C4-2B (cell line): ENCODE data around the gene PARP11.

Source experiments
- CTCF ChIP-seq: fragments of 450-650 bp; conservative IDR thresholded peaks from 2 replicates; pipeline ENCODE4 v1.5.1; 2017; ENCODE audit warnings: mild to moderate bottlenecking
- ZFX ChIP-seq: fragments of 450-650 bp; IDR thresholded peaks from 2 replicates; pipeline ENCODE4 v1.6.1; 2017

- TF ChIP-seq CTCF = no peak
- TF ChIP-seq ZFX = no peak
Measured at GRCh38 chr12:3790642-3791041, 82.6 kb downstream of the PARP11 start.
